B cell (primary cell): ENCODE measurements around the gene CTNNBL1. TPM values are rescaled to one million over a fixed set of nuclear protein-coding genes. Genes with fewer than 3 reads are reported as not detected.

ENCODE experiments used
- ATAC-seq: fragments of 200-7000 bp; cut with Tn5 transposase; one replicate; pipeline ENCODE4 v1.10.0; 2021; ENCODE audit warnings: low read depth, mild to moderate bottlenecking, moderate number of reproducible peaks, moderate library complexity
- CTCF ChIA-PET: fragments of 350-600 bp; sonication (Branson Sonifier 250); formaldehyde crosslinking; loops from one replicate; lab custom pipeline; 2021; ENCODE audit warnings: antibody characterized with exemption, inconsistent platforms; lab: Charles Lee
- POLR2A ChIA-PET: fragments of 350-600 bp; sonication (Branson Sonifier 250); formaldehyde crosslinking; loops from one replicate; lab custom pipeline; 2021; ENCODE audit warnings: antibody characterized with exemption; lab: Charles Lee
- DNase-seq: peaks from one replicate; pipeline ENCODE4 v3.0.0; 2013
- H2AFZ ChIP-seq: 2 replicates; pipeline ENCODE4 v1.6.1; 2012; ENCODE audit warnings: mild to moderate bottlenecking, low read depth, low read length; ENCODE audit not compliant: insufficient read depth, poor library complexity, severe bottlenecking
- H3K27ac ChIP-seq, 2 donors: 1 replicate in 1 of 2; 2 replicates in 1 of 2; pipeline ENCODE4 v1.5.1; 2012 to 2013; ENCODE audit warnings: low read length in 2 of 2, mild to moderate bottlenecking in 2 of 2, moderate library complexity in 1 of 2
- H3K27me3 ChIP-seq, 4 experiments: fragments of 200-600 bp in 1 of 4; sonication (generic) in 1 of 4; replicated peaks in 1 of 4; 1 replicate in 2 of 4; 2 replicates in 2 of 4; pipeline versions ENCODE4 v1.6.1 to v1.7.0; 2013 to 2016; ENCODE audit warnings: low read length in 3 of 4, mild to moderate bottlenecking in 2 of 4, mixed read lengths in 1 of 4, moderate library complexity in 1 of 4; ENCODE audit not compliant: insufficient read depth in 4 of 4, control insufficient read depth in 3 of 4; ENCODE audit errors: control extremely low read depth in 1 of 4
- H3K36me3 ChIP-seq, 2 experiments: replicated peaks in 1 of 2; 1 replicate in 1 of 2; 2 replicates in 1 of 2; pipeline versions ENCODE4 v1.6.1 to v1.7.1; 2013; ENCODE audit warnings: low read length in 1 of 2; ENCODE audit not compliant: insufficient read depth in 2 of 2, control insufficient read depth in 1 of 2; ENCODE audit errors: control extremely low read depth in 1 of 2, extremely low read depth in 1 of 2
- H3K4me1 ChIP-seq, 2 donors: fragments of 200-600 bp in 1 of 2; sonication (generic) in 1 of 2; 1 replicate in 1 of 2; 2 replicates in 1 of 2; pipeline versions ENCODE4 v1.5.1 to v1.6.1; 2013 to 2017; ENCODE audit warnings: low read length in 2 of 2; ENCODE audit not compliant: control insufficient read depth in 2 of 2, insufficient read depth in 2 of 2
- H3K4me2 ChIP-seq: replicated peaks from 2 replicates; pipeline ENCODE3; 2012; ENCODE audit warnings: mild to moderate bottlenecking, low read depth, low read length; ENCODE audit not compliant: poor library complexity, severe bottlenecking
- H3K4me3 ChIP-seq, 5 experiments: fragments of 200-600 bp in 1 of 5; sonication (generic) in 1 of 5; 1 replicate in 3 of 5; 2 replicates in 2 of 5; pipeline versions ENCODE4 v1.5.1 to v1.7.0; 2011 to 2016; ENCODE audit warnings: low read length in 4 of 5, mild to moderate bottlenecking in 4 of 5, low read depth in 2 of 5, control low read depth in 1 of 5, moderate library complexity in 1 of 5; ENCODE audit not compliant: insufficient read depth in 1 of 5; ENCODE audit errors: control extremely low read depth in 1 of 5, extremely low read depth in 1 of 5
- H3K79me2 ChIP-seq: fragments of 200-600 bp; sonication (generic); one replicate; pipeline ENCODE4 v1.6.0; 2016; ENCODE audit warnings: low read length; ENCODE audit not compliant: control insufficient read depth, insufficient read depth
- H3K9ac ChIP-seq: fragments of 200-600 bp; sonication (generic); 2 replicates; pipeline ENCODE4 v1.6.1; 2017; ENCODE audit warnings: mild to moderate bottlenecking, low read length, moderate library complexity
- H3K9me3 ChIP-seq, 3 donors: one replicate each; pipeline versions ENCODE4 v1.6.1 to v1.7.1; 2013; ENCODE audit warnings: low read length in 2 of 3; ENCODE audit not compliant: control insufficient read depth in 2 of 3, insufficient read depth in 1 of 3; ENCODE audit errors: control extremely low read depth in 1 of 3
- H4K20me1 ChIP-seq: 2 replicates; pipeline ENCODE4 v1.6.0; 2012; ENCODE audit warnings: mild to moderate bottlenecking, low read length; ENCODE audit not compliant: insufficient read depth, control insufficient read depth, poor library complexity, severe bottlenecking
- H3K27ac Mint-ChIP-seq: one replicate; pipeline ENCODE4 v1.8.0; 2021; ENCODE audit warnings: mixed read lengths
- H3K27me3 Mint-ChIP-seq: one replicate; pipeline ENCODE4 v1.8.0; 2021; ENCODE audit warnings: mixed read lengths
- H3K4me1 Mint-ChIP-seq: one replicate; pipeline ENCODE4 v1.8.0; 2021; ENCODE audit warnings: mixed read lengths
- H3K4me3 Mint-ChIP-seq: one replicate; pipeline ENCODE4 v1.8.0; 2021; ENCODE audit warnings: mixed read lengths
- H3K9me3 Mint-ChIP-seq: one replicate; pipeline ENCODE4 v1.8.0; 2022; ENCODE audit warnings: mixed read lengths; ENCODE audit not compliant: insufficient read depth
- EZH2 ChIP-seq: IDR thresholded peaks from 2 replicates; pipeline ENCODE4 v1.6.1; 2012; ENCODE audit warnings: borderline replicate concordance, low read depth, mild to moderate bottlenecking, moderate library complexity, low read length; ENCODE audit not compliant: insufficient read depth, poor library complexity, severe bottlenecking
- WGBS: methylation state at CpG from one replicate; pipeline ENCODE4 v1.1.5; 2013; ENCODE audit warnings: missing lambda C conversion rate; ENCODE audit not compliant: insufficient coverage; 5-methylcytosine and 5-hydroxymethylcytosine counted together
- intact Hi-C: fragments of 100-400 bp; cut with micrococcal nuclease; formaldehyde crosslinking; loops from one replicate; pipeline ENCODE4 v1.10.0; 2022
- polyA plus RNA-seq: library from polyadenylated mRNA; depleted of rRNA; stranded (reverse); fragments of >200 nt; gene quantifications from 2 replicates; pipeline ENCODE4 v1.2.3, GENCODE V29; 2012
- total RNA-seq, 2 donors: library from RNA; stranded (reverse); fragments of 120-200 nt in 1 of 2; gene quantifications; 1 replicate in 1 of 2; 2 replicates in 1 of 2; pipeline versions ENCODE4 v1.2.3 to v1.2.4, GENCODE V29; 2013 to 2022
- TF ChIP-seq, protein P1 (sequence below): fragments of 200-600 bp; IDR thresholded peaks from one replicate; pipeline ENCODE4 v1.8.0; 2022; ENCODE audit warnings: antibody characterized with exemption, mild to moderate bottlenecking

The CTNNBL1 gene
- total and polyA plus RNA-seq, 2 donors (not counting 1 experiment from before 2014, with no cell fraction given) = 25.3 to 64.7 TPM

DNA sequence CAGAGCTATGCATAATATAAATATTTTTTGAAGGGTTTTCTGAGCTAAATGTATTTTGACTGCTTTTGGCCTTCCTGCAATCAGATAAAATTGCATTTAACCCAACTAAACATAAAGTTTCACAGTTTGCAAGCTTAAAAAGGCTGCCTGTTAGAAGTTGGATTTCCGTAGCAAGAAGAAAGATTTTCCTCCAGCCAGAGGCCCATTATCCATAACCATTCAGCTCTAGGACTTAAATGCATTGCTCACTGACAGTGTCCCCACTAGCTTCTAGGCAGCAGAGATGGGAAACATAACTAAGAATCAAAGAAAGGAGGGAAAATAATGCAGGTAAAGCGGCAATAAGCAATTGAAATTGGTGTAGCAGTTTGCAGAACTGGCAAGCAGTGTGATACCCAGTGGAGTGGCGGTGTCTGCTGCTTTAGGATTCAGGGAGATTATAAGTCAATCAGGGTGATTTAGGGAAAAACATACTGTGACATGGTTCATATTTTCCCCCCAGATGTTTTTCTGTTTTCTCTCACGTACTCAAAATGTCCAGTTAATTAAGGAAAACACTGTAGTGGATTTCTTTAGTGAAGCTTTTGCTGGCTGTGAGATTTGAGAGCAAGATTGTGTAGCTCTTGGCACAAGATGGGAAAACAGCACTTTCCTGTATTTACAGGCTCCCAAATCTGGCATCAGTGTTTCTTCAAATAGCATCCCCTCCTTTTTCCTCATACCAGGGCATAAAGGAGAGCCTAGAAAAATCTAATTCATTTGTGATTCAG lies 69.1 kb downstream of the CTNNBL1 start:
- no peaks in the 10 kb centered on the region for H3K27me3 Mint-ChIP-seq
- DNase-seq (no peak), ATAC-seq (no peak)
- H3K27ac Mint-ChIP-seq = no peak overlapping the region
- no peak overlapping the region for H3K4me3 Mint-ChIP-seq
- WGBS = 100% methylated on average over 1 of the region's 4 CpGs
- H3K9ac ChIP-seq = no peak overlapping the region
- H3K27me3 ChIP-seq = no peaks in the 10 kb centered on the region
- no peaks in the 10 kb centered on the region for H3K9me3 Mint-ChIP-seq
- peaks cover 4% of the 10 kb centered on the region for H3K4me1 Mint-ChIP-seq
- H3K36me3 ChIP-seq = peaks cover 3 to 51% of the 10 kb centered on the region in 2 experiments
- H3K4me1 ChIP-seq = peaks cover 0 to 3% of the 10 kb centered on the region in 2 donors
- H3K79me2 ChIP-seq = peaks cover 14% of the 10 kb centered on the region
- H3K4me3 ChIP-seq = no peak overlapping the region
- ChIA-PET CTCF (no interaction called here), POLR2A (no interaction called here)
- no peak overlapping the region for H2AFZ ChIP-seq
- intact Hi-C loops = no loop called here
- no peaks in the 10 kb centered on the region for H3K9me3 ChIP-seq
- H3K27ac ChIP-seq = no peak overlapping the region
- TF ChIP-seq, protein P1, sequence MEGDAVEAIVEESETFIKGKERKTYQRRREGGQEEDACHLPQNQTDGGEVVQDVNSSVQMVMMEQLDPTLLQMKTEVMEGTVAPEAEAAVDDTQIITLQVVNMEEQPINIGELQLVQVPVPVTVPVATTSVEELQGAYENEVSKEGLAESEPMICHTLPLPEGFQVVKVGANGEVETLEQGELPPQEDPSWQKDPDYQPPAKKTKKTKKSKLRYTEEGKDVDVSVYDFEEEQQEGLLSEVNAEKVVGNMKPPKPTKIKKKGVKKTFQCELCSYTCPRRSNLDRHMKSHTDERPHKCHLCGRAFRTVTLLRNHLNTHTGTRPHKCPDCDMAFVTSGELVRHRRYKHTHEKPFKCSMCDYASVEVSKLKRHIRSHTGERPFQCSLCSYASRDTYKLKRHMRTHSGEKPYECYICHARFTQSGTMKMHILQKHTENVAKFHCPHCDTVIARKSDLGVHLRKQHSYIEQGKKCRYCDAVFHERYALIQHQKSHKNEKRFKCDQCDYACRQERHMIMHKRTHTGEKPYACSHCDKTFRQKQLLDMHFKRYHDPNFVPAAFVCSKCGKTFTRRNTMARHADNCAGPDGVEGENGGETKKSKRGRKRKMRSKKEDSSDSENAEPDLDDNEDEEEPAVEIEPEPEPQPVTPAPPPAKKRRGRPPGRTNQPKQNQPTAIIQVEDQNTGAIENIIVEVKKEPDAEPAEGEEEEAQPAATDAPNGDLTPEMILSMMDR = no peak
- no peak for TF ChIP-seq EZH2
- H4K20me1 ChIP-seq = no peaks in the 10 kb centered on the region
- H3K4me2 ChIP-seq = no peak overlapping the region

DNA sequence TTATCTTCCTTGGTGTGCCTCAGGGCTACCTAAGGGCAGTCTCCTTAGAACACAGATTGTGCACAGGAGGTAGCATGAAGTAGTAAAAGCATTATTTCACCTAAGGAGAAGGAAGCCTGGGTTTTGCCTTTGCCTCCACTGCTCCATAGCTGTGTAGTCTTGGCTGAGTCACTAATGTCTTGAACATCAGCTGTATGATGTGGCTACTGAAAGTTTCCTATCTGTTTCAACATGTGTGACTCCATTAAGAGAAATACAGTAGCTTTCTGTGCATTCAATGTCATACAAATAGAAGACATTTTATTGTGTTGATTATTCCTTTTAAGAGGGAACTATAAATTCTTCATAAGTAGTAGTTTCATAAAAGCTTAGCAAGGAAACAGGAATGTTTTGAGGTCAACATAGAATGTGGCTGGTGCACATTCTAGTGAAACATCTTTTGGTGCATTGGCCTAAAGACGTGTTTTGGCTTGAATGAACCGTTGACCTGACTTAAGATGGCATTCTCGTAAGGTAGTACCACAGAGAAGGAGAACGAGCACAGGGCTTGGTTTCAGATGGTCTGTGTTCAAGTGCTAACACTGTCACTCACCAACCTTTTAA lies 70.6 kb downstream of the CTNNBL1 start:
- no peak for DNase-seq
- no peak overlapping the region for H3K4me3 Mint-ChIP-seq
- H3K4me3 ChIP-seq = no peak overlapping the region
- intact Hi-C loops = no loop called here
- H3K4me1 ChIP-seq = no peaks in the 10 kb centered on the region
- no peaks in the 10 kb centered on the region for H3K27me3 ChIP-seq
- H3K27ac ChIP-seq = no peak overlapping the region
- H3K9ac ChIP-seq = no peak overlapping the region
- H3K9me3 Mint-ChIP-seq = no peaks in the 10 kb centered on the region
- H3K4me2 ChIP-seq = no peak overlapping the region
- no peak overlapping the region for H3K27ac Mint-ChIP-seq
- no peaks in the 10 kb centered on the region for H3K4me1 Mint-ChIP-seq
- H3K9me3 ChIP-seq = no peaks in the 10 kb centered on the region
- ChIA-PET POLR2A (no interaction called here), CTCF (no interaction called here)
- peaks cover 6% of the 10 kb centered on the region for H3K79me2 ChIP-seq
- WGBS = 97% methylated on average over 3 of the region's 4 CpGs
- H2AFZ ChIP-seq = no peak overlapping the region
- ATAC-seq = no peak
- peaks cover 3 to 62% of the 10 kb centered on the region in 2 experiments for H3K36me3 ChIP-seq
- no peaks in the 10 kb centered on the region for H4K20me1 ChIP-seq
- TF ChIP-seq, protein P1 = no peak
- TF ChIP-seq EZH2 = no peak
- no peaks in the 10 kb centered on the region for H3K27me3 Mint-ChIP-seq
